GM21576 (cell line): ENCODE data around the gene PI4K2A.

Experiments used
- ATAC-seq: cut with Tn5 transposase; IDR thresholded peaks from one replicate; pipeline ENCODE4 v1.9.1; 2021; ENCODE audit warnings: mild to moderate bottlenecking, moderate library complexity; ENCODE audit not compliant: unreplicated experiment

PI4K2A gene

GRCh38 chr10:97724341-97724941, 84.0 kb downstream of the PI4K2A start:
- ATAC-seq = no peak
